Stomach (tissue), 9 donors: ENCODE data around the gene ZNF423. TPM values are rescaled to one million over a fixed set of nuclear protein-coding genes. Genes with fewer than 3 reads are reported as not detected.

ENCODE experiments used
- DNase-seq, 2 donors: peaks; one replicate each; pipeline versions ENCODE4 v3.0.0 to v3.0.0-alpha.2; 2013 to 2019
- H3K27ac ChIP-seq, 5 donors: fragments of 200-600 bp in 4 of 5; sonication (generic) in 4 of 5; one replicate each; pipeline ENCODE4 v1.5.1; 2013 to 2019; ENCODE audit warnings: mild to moderate bottlenecking in 1 of 5, moderate library complexity in 1 of 5
- H3K27me3 ChIP-seq, 3 donors: fragments of 200-600 bp; sonication (generic); one replicate each; pipeline ENCODE4 v1.5.1; 2017 to 2019; ENCODE audit warnings: mixed run types in 1 of 3
- H3K36me3 ChIP-seq, 4 donors: fragments of 200-600 bp; sonication (generic); 1 replicate in 3 of 4; 2 replicates in 1 of 4; pipeline ENCODE4 v1.5.1; 2016 to 2019
- H3K4me1 ChIP-seq, 4 donors: fragments of 200-600 bp; sonication (generic); one replicate each; pipeline ENCODE4 v1.5.1; 2016 to 2019
- H3K4me3 ChIP-seq, 4 donors: fragments of 200-600 bp; sonication (generic) in 3 of 4; one replicate each; pipeline ENCODE4 v1.5.1; 2016 to 2019; ENCODE audit warnings: mild to moderate bottlenecking in 1 of 4
- H3K9me3 ChIP-seq, 4 donors: fragments of 200-600 bp; sonication (generic); one replicate each; pipeline ENCODE4 v1.5.1; 2016 to 2019
- EP300 ChIP-seq: sonication (generic); formaldehyde crosslinking; IDR thresholded peaks from one replicate; pipeline ENCODE4 v1.6.1; 2017; ENCODE audit warnings: antibody characterized with exemption
- POLR2A ChIP-seq, 4 donors: fragments of 450-650 bp; IDR thresholded peaks; one replicate each; pipeline ENCODE4 v1.6.1; 2016; ENCODE audit warnings: antibody characterized with exemption in 4 of 4, control low read depth in 2 of 4, mild to moderate bottlenecking in 1 of 4, moderate library complexity in 1 of 4
- POLR2AphosphoS5 ChIP-seq, 3 donors: sonication (generic); formaldehyde crosslinking; IDR thresholded peaks; one replicate each; pipeline ENCODE4 v1.6.1; 2016; ENCODE audit warnings: antibody characterized with exemption in 3 of 3
- WGBS, 5 donors: extraction: QIAGEN DNeasy Blood & Tissue Kit in 3 of 5; methylation state at CpG; one replicate each; pipeline versions ENCODE4 v1.1.5 to v1.1.7; 2013 to 2018; 5-methylcytosine and 5-hydroxymethylcytosine counted together
- intact Hi-C: fragments of 100-400 bp; cut with DNase I; formaldehyde crosslinking; loops from one replicate; pipeline ENCODE4 v1.15.1; 2023; ENCODE audit warnings: low total_unique reads
- polyA plus RNA-seq, 3 donors: library from polyadenylated mRNA; stranded (reverse); fragments of 200-250 nt; gene quantifications; one replicate each; pipeline ENCODE4 v1.2.3, GENCODE V29; 2013
- total RNA-seq, 5 donors: library from RNA; depleted of rRNA; stranded (reverse); fragments of >200 nt; gene quantifications; one replicate each; pipeline versions ENCODE4 v1.1.0 to v1.2.3, GENCODE V29; 2014 to 2016
- TF ChIP-seq, protein P1 (sequence below), 7 experiments: fragments of 450-650 bp in 4 of 7; fragments of 200-600 bp in 3 of 7; sonication (generic) in 3 of 7; IDR thresholded peaks; one replicate each; pipeline ENCODE4 v1.5.1; 2016 to 2019; ENCODE audit warnings: antibody characterized with exemption in 7 of 7, control low read depth in 2 of 7, mild to moderate bottlenecking in 1 of 7
- donor health status: healthy with polysubstance abuse.
- donor health status: Bipolar disorder and iron deficiency.
- donor health status: healthy.

Gene ZNF423
- total and polyA plus RNA-seq, 8 donors = 0.29 to 3.5 (median 1.0) TPM

GRCh38 chr16:49659356-49659755, 196.6 kb downstream of the ZNF423 start:
- Histone ChIP-seq H3K9me3 (no peaks in the 10 kb centered on the region), H3K4me3 (no peak overlapping the region), H3K36me3 (no peaks in the 10 kb centered on the region), H3K27ac (no peak overlapping the region), H3K27me3 (no peaks in the 10 kb centered on the region), H3K4me1 (peaks cover 11 to 23% (median 16%) of the 10 kb centered on the region in 4 donors)
- TF ChIP-seq, protein P1, sequence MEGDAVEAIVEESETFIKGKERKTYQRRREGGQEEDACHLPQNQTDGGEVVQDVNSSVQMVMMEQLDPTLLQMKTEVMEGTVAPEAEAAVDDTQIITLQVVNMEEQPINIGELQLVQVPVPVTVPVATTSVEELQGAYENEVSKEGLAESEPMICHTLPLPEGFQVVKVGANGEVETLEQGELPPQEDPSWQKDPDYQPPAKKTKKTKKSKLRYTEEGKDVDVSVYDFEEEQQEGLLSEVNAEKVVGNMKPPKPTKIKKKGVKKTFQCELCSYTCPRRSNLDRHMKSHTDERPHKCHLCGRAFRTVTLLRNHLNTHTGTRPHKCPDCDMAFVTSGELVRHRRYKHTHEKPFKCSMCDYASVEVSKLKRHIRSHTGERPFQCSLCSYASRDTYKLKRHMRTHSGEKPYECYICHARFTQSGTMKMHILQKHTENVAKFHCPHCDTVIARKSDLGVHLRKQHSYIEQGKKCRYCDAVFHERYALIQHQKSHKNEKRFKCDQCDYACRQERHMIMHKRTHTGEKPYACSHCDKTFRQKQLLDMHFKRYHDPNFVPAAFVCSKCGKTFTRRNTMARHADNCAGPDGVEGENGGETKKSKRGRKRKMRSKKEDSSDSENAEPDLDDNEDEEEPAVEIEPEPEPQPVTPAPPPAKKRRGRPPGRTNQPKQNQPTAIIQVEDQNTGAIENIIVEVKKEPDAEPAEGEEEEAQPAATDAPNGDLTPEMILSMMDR (IDR thresholded peaks at IDR 0.05) = no peak
- TF ChIP-seq POLR2A (IDR thresholded peaks at IDR 0.05) (no peak), EP300 (no peak), POLR2AphosphoS5 (IDR thresholded peaks at IDR 0.05) (no peak)
- DNase-seq = no peak
- intact Hi-C loops = no loop called here
- 85 to 95% (median 93%) methylated on average over 9 to 10 of the region's 10 CpGs for WGBS, 5 donors

DNA sequence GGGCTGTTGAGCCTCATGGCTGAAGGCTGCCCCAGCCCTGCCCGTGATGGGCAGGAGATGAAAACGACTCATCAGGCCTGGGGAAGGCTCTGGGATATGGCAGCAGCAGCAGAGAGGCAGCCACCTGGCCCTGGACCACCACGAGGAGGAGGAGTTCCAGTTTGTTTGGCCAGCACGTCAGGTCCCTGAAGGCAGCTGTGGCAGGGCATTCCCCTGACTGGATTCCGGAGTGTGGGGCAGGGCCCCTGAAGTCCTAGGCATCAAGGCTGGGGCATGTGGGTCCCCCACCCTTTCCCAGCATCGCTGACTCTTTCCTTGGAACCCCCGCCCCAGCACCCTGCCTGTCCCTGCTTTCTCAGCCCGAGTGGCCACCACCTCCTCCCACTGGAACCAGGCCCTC, 197.4 kb downstream of the ZNF423 start:
- DNase-seq = no peak
- TF ChIP-seq POLR2A (IDR thresholded peaks at IDR 0.05) (no peak), EP300 (no peak), POLR2AphosphoS5 (IDR thresholded peaks at IDR 0.05) (no peak)
- TF ChIP-seq, protein P1 (IDR thresholded peaks at IDR 0.05) = no peak

GRCh38 chr16:49657736-49658465, 198.0 kb downstream of the ZNF423 start:
- intact Hi-C loops = no loop called here
- H3K4me3 ChIP-seq = no peak overlapping the region
- peaks cover 0 to 8% (median 3%) of the 10 kb centered on the region in 4 donors for H3K4me1 ChIP-seq
- 74 to 85% (median 81%) methylated on average over 9 to 11 of the region's 11 CpGs for WGBS, 5 donors
- H3K9me3 ChIP-seq = no peaks in the 10 kb centered on the region
- no peak for DNase-seq
- no peaks in the 10 kb centered on the region for H3K36me3 ChIP-seq
- TF ChIP-seq POLR2A (IDR thresholded peaks at IDR 0.05) (no peak), POLR2AphosphoS5 (IDR thresholded peaks at IDR 0.05) (no peak), EP300 (no peak)
- TF ChIP-seq, protein P1 (IDR thresholded peaks at IDR 0.05) = no peak
- H3K27me3 ChIP-seq = no peaks in the 10 kb centered on the region
- H3K27ac ChIP-seq = no peak overlapping the region

More for the DNA sequence above, 197.4 kb downstream of the ZNF423 start:
- 71 to 82% (median 72%) methylated on average over 4 to 8 of the region's 8 CpGs for WGBS, 5 donors
- Histone ChIP-seq H3K4me1 (peaks cover 4 to 14% (median 8%) of the 10 kb centered on the region in 4 donors), H3K36me3 (no peaks in the 10 kb centered on the region), H3K9me3 (no peaks in the 10 kb centered on the region), H3K27ac (no peak overlapping the region), H3K27me3 (no peaks in the 10 kb centered on the region), H3K4me3 (no peak overlapping the region)
- intact Hi-C loops = no loop called here

DNA sequence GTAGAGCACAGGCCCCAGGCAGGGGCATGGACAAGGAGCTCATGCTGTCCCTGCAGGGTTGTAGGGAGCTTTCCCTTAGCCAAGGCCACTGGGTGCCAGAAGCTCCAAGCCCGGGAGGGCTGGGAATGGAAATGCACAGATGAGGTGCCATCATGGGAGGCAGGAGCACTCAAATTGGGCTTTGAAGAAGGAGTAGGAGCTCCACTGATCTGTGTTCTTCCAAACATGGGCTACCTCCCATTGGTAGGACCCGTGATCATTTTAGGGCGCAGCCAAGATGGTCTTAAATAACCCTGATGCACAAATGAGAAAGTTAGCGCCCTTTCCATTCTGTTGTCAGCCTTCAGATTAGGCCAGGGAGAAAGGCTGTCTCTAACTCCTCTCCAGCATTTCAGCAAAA, 201.5 kb downstream of the ZNF423 start:
- TF ChIP-seq, protein P1 (IDR thresholded peaks at IDR 0.05) = no peak
- TF ChIP-seq EP300 (no peak), POLR2A (IDR thresholded peaks at IDR 0.05) (no peak), POLR2AphosphoS5 (IDR thresholded peaks at IDR 0.05) (no peak)
- no peaks in the 10 kb centered on the region for H3K9me3 ChIP-seq
- H3K4me1 ChIP-seq = peaks cover 0 to 18% (median 3%) of the 10 kb centered on the region in 4 donors
- intact Hi-C loops = no loop called here
- 90 to 100% (median 95%) methylated on average over 4 of the region's 4 CpGs for WGBS, 5 donors
- H3K4me3 ChIP-seq = no peak overlapping the region
- no peaks in the 10 kb centered on the region for H3K36me3 ChIP-seq
- no peak overlapping the region for H3K27ac ChIP-seq
- no peak for DNase-seq
- H3K27me3 ChIP-seq = no peaks in the 10 kb centered on the region
